Activated naive CD8-positive, alpha-beta T cell treated with anti-CD3 and anti-CD28 coated beads, Interleukin-2, amount 50 U/mL, for 24 hours (primary cell): Measurements from ENCODE around the gene TAF11L10.
"Not testable (repeated sequence)": the region's sequence is repeated elsewhere in the genome, so short reads cannot be mapped to it uniquely, and the experiment has no call there.

Experiments
- ATAC-seq: fragments of 150-1000 bp; cut with Tn5 transposase; one replicate; pipeline ENCODE4 v1.10.0; 2021
- DNase-seq: peaks from one replicate; pipeline ENCODE4 v3.0.0; 2021
- H3K27ac Mint-ChIP-seq: one replicate; pipeline ENCODE4 v1.8.0; 2021; ENCODE audit warnings: mild to moderate bottlenecking, mixed read lengths
- H3K27me3 Mint-ChIP-seq: one replicate; pipeline ENCODE4 v1.8.0; 2021; ENCODE audit warnings: mixed read lengths
- H3K36me3 Mint-ChIP-seq: one replicate; pipeline ENCODE4 v1.8.0; 2021; ENCODE audit warnings: low read depth, mixed read lengths
- H3K4me1 Mint-ChIP-seq: one replicate; pipeline ENCODE4 v1.8.0; 2021; ENCODE audit warnings: mixed read lengths
- H3K4me3 Mint-ChIP-seq: one replicate; pipeline ENCODE4 v1.8.0; 2021; ENCODE audit warnings: mild to moderate bottlenecking, moderate library complexity, mixed read lengths
- H3K9me3 Mint-ChIP-seq: one replicate; pipeline ENCODE4 v1.8.0; 2021; ENCODE audit warnings: mixed read lengths

The TAF11L10 gene

DNA sequence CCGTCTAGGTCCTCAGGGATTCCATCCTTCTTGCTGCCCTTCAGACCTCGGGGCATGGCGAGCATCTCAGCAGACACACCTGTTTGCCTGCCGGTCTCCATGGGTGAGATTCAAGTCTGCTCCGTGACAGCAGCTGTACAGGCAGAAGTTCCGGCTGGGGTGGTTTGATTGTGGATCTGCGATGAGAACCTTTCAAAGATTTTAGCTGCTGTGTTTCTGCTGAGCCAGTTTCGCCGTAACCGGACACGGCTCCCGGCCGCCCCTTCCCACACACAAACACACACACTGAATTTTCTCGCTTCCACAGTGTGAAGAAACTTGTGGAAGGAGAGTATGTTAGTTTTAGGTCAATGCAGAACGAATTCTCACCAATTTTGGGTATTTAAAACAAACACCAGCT is at the start of gene TAF11L10:
TSS of gene TAF11L10 (minus strand) at position 101 of the 400 bp plus-strand sequence.
- ATAC-seq, H3K27ac Mint-ChIP-seq, H3K4me3 Mint-ChIP-seq, H3K36me3 Mint-ChIP-seq, H3K4me1 Mint-ChIP-seq, DNase-seq, H3K9me3 Mint-ChIP-seq, H3K27me3 Mint-ChIP-seq: not testable (repeated sequence)

DNA sequence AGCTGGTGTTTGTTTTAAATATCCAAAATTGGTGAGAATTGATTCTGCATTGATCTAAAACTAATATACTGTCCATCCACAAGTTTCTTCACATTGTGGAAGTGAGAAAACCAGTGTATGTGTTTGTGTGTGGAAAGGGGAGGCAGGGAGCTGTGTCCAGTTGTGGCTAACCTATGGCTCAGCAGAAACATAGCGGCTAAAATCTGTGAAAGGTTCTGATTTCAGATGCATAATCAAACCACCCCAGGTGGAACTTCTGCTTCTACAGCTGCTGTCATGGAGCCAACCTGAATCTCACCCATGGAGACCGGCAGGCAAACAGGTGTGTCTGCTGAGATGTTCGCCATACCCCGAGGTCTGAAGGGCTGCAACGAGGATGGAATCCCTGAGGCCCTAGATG is 36.5 kb upstream of the TAF11L10 start, which contains the start of gene TAF11L14:
TSS of gene TAF11L14 (plus strand) at position 301 of the 400 bp plus-strand sequence.
- no peaks in the 10 kb centered on the region for H3K36me3 Mint-ChIP-seq
- no peaks in the 10 kb centered on the region for H3K27me3 Mint-ChIP-seq
- no peak within 1 kb of the TSS for H3K4me3 Mint-ChIP-seq
- H3K27ac Mint-ChIP-seq, result no peak within 1 kb of the TSS
- no peak for DNase-seq
- peaks cover 9% of the 10 kb centered on the region for H3K9me3 Mint-ChIP-seq
- no peak for ATAC-seq
- no peaks in the 10 kb centered on the region for H3K4me1 Mint-ChIP-seq

DNA sequence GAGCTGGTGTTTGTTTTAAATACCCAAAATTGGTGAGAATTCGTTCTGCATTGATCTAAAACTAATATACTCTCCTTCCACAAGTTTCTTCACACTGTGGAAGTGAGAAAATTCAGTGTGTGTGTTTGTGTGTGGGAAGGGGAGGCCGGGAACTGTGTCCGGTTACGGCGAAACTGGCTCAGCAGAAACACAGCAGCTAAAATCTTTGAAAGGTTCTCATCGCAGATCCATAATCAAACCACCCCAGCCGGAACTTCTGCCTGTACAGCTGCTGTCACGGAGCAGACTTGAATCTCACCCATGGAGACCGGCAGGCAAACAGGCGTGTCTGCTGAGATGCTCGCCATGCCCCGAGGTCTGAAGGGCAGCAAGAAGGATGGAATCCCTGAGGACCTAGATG is 34.2 kb upstream of the TAF11L10 start, which contains the start of gene TAF11L13:
TSS of gene TAF11L13 (plus strand) at position 301 of the 400 bp plus-strand sequence.
- not testable (repeated sequence) for DNase-seq, H3K9me3 Mint-ChIP-seq, H3K4me1 Mint-ChIP-seq, H3K27ac Mint-ChIP-seq, H3K36me3 Mint-ChIP-seq, H3K27me3 Mint-ChIP-seq, H3K4me3 Mint-ChIP-seq, ATAC-seq

DNA sequence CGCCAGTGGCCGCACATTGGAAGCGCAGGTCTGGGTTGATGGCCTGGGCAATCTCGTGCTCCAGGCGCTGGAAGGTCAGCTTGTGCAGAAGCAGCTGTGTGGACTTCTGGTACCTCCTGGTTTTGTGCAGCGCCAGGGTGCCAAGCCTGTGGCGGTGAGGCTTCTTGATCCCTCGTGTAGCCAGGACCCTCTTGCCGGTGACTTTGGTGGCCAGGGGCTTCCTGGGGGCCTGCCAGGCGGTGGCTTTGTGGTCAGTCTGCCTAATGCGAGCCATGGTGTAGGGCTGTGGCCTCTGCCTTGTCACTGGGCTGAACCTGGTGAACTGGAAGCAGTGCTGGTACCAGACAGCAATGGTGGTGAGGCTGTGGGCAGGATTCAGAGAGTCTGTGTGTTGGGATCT is 28.1 kb upstream of the TAF11L10 start:
- H3K9me3 Mint-ChIP-seq, result peaks cover 4% of the 10 kb centered on the region
- H3K36me3 Mint-ChIP-seq, result no peaks in the 10 kb centered on the region
- ATAC-seq (peak; percentile 20), DNase-seq (no peak)
- no peak overlapping the region for H3K27ac Mint-ChIP-seq
- no peaks in the 10 kb centered on the region for H3K27me3 Mint-ChIP-seq
- H3K4me3 Mint-ChIP-seq, result no peak overlapping the region
- no peaks in the 10 kb centered on the region for H3K4me1 Mint-ChIP-seq

DNA sequence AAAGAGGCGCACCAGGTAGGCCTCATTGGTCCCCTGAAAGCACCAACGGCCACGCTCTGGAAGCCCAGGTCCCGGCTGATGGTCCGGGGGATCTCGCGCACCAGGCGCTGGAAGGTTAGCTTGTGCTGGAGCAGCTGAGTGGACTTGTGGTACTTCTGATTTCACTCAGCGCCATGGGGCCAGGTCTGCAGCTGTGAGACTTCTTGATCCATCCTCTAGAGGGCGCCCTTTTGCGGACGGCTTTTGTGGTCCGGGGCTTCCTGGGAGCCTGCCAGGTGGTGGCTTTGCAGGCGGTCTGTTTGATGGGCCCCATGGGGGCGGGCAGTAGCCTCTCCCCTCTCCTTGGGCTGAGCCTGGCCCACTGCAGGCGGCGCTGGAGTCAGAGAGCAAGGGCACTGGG is 23.0 kb upstream of the TAF11L10 start:
- ATAC-seq (no peak), DNase-seq (no peak)
- Mint-ChIP-seq H3K4me1 (no peaks in the 10 kb centered on the region), H3K4me3 (no peak overlapping the region), H3K36me3 (no peaks in the 10 kb centered on the region), H3K9me3 (peaks cover 4% of the 10 kb centered on the region), H3K27ac (no peak overlapping the region), H3K27me3 (no peaks in the 10 kb centered on the region)

DNA sequence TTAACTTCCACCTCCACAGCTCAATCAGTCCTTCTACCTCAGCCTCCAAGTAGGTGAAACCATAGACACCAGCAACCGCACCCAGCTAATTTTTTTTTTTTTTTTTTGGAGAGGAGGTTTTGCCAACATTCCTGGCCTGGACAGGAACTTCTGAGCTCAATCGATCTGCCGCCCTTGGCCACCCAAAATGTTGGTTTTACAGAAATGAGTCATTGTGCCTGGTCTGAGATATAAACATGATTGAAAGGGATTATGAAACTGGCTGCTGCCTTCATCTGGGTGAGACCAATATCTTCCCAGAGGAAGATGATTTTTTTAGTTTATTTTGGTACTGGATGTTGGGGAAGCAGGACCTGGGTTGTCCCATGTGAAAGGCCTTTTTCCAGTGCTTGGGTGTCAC is 21.7 kb upstream of the TAF11L10 start:
- H3K4me1 Mint-ChIP-seq, result no peaks in the 10 kb centered on the region
- H3K27me3 Mint-ChIP-seq, result no peaks in the 10 kb centered on the region
- no peaks in the 10 kb centered on the region for H3K36me3 Mint-ChIP-seq
- peaks cover 4% of the 10 kb centered on the region for H3K9me3 Mint-ChIP-seq
- H3K4me3 Mint-ChIP-seq, result no peak overlapping the region
- ATAC-seq (no peak), DNase-seq (no peak)
- no peak overlapping the region for H3K27ac Mint-ChIP-seq

DNA sequence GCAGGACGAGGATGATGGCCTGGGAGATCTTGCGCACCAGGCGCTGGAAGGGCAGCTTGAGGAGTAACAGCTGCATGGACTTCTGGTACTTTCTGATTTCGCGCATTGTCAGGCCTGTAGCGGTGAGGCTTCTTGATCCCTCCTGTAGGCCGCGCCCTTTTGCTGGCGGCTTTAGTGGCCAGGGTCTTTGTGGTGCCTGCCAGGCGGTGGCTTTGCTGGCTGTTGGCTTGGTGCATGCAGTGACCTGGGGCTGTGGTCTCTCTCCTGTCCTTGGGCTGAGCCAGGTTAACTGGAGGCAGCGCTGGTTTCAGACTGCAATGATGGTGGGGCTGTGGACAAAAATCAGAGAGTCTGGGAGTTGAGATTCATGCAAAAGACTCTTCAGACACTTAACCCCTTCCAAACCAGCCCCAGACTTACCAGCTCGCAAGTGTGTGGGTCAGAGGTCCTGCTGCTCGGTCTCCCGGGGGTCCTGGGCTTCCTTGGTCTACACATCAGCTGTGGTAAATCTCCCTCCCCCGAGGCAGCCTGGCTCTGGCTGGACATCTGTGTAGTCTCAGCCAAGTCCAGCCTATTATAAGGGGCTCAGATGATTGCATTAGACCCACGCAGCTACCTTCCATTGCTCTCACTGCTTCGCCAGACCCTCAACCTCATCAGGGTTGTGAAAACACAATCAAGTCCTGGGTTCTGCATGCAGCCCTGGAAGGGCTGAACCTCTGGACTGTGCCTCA is 17.4 kb upstream of the TAF11L10 start:
- no peaks in the 10 kb centered on the region for H3K4me1 Mint-ChIP-seq
- no peaks in the 10 kb centered on the region for H3K36me3 Mint-ChIP-seq
- H3K4me3 Mint-ChIP-seq, result no peak overlapping the region
- H3K9me3 Mint-ChIP-seq, result no peaks in the 10 kb centered on the region
- no peaks in the 10 kb centered on the region for H3K27me3 Mint-ChIP-seq
- DNase-seq (no peak), ATAC-seq (no peak)
- no peak overlapping the region for H3K27ac Mint-ChIP-seq

DNA sequence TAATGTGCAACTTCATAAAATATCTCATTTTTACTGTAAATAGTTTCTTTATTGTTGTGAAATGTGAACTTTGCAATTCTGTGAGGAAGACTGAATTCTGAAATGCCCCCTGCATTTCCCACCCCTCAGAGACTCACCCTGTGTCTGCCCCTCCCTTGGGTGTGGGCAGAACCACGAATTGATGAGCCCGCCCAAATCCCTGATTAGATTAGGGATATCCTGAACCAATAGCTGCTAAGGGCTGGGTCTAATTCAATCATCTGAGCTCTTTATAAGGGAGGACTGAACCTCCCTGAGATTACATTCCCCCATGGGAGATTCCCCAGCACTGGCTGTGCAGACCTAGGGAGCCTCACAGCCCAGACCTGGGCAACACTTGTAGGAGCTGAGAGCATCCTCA is 12.5 kb upstream of the TAF11L10 start, which contains the start of gene TAF11L12:
TSS of gene TAF11L12 (plus strand) at position 301 of the 400 bp plus-strand sequence.
- H3K27me3 Mint-ChIP-seq, H3K4me1 Mint-ChIP-seq: not testable (repeated sequence)

DNA sequence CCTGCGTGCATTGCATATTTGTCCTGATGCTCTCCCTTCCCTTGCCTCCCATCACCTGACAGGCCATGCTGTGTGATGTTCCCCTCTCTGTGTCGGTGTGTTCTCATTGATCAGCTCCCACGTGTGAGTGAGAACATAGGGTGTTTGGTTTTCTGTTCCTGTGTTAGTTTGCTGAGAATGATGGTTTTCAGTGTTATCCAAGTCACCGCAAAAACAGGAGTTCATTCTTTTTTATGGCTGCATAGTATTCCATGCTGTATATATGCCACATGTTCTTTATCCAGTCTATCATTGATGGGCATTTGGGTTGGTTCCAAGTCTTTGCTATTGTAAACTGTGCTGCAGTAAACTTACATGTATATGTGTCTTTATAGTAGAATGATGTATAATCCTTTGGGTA is 9.8 kb upstream of the TAF11L10 start:
- not testable (repeated sequence) for DNase-seq, ATAC-seq, H3K4me3 Mint-ChIP-seq, H3K27ac Mint-ChIP-seq, H3K36me3 Mint-ChIP-seq, H3K4me1 Mint-ChIP-seq, H3K9me3 Mint-ChIP-seq, H3K27me3 Mint-ChIP-seq

More for the DNA sequence above, 12.5 kb upstream of the TAF11L10 start, which contains the start of gene TAF11L12:
- H3K27ac Mint-ChIP-seq, H3K36me3 Mint-ChIP-seq, H3K4me3 Mint-ChIP-seq, ATAC-seq, H3K9me3 Mint-ChIP-seq, DNase-seq: not testable (repeated sequence)

DNA sequence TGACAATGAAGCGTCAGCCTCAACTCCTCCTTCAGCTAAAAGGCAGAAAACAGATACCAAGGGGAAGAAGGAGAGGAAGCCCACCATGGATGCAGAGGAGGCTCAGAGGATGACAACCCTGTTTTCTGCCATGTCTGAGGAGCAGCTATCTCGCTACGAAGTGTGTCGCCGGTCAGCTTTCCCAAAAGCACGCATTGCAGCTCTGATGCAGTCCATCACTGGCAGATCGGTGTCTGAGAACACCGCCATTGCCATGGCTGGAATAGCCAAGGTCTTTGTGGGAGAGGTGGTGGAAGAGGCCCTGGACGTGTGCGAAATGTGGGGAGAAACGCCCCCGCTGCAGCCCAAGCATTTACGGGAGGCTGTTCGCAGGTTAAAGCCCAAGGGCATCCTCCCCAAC is 7.3 kb upstream of the TAF11L10 start:
- Mint-ChIP-seq H3K36me3 (no peaks in the 10 kb centered on the region), H3K4me3 (no peak overlapping the region), H3K27me3 (no peaks in the 10 kb centered on the region), H3K27ac (no peak overlapping the region), H3K9me3 (no peaks in the 10 kb centered on the region), H3K4me1 (no peaks in the 10 kb centered on the region)
- DNase-seq (no peak), ATAC-seq (no peak)

DNA sequence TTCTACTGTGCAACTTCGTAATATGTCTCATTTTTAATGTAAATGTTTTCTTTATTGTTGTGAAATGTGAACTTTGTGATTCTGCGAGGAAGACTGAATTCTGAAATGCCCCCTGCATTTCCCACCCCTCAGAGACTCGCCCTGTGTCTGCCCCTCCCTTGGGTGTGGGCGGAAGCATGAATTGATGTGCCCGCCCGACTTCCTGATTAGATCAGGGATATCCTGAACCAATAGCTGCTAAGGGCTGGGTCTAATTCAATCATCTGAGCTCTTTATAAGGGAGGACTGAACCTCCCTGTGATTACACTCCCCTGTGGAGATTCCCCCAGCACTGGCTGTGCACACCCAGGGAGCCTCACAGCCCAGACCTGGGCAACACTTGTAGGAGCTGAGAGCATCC is 6.3 kb upstream of the TAF11L10 start, which contains the start of gene TAF11L11:
TSS of gene TAF11L11 (plus strand) at position 304 of the 400 bp plus-strand sequence.
- ATAC-seq, H3K27ac Mint-ChIP-seq: not testable (repeated sequence)

DNA sequence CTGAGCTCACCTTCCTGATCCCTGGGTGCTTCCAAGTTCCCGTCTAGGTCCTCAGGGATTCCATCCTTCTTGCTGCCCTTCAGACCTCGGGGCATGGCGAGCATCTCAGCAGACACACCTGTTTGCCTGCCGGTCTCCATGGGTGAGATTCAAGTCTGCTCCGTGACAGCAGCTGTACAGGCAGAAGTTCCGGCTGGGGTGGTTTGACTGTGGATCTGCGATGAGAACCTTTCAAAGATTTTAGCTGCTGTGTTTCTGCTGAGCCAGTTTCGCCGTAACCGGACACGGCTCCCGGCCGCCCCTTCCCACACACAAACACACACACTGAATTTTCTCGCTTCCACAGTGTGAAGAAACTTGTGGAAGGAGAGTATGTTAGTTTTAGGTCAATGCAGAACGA is 3.4 kb downstream of the TAF11L10 start, which contains the start of gene TAF11L9:
TSS of gene TAF11L9 (minus strand) at position 140 of the 400 bp plus-strand sequence.
- H3K4me3 Mint-ChIP-seq, H3K27ac Mint-ChIP-seq, DNase-seq, ATAC-seq, H3K9me3 Mint-ChIP-seq, H3K36me3 Mint-ChIP-seq, H3K27me3 Mint-ChIP-seq, H3K4me1 Mint-ChIP-seq: not testable (repeated sequence)

More for the DNA sequence above, 6.3 kb upstream of the TAF11L10 start, which contains the start of gene TAF11L11:
- not testable (repeated sequence) for H3K9me3 Mint-ChIP-seq, H3K36me3 Mint-ChIP-seq, DNase-seq, H3K4me1 Mint-ChIP-seq, H3K4me3 Mint-ChIP-seq, H3K27me3 Mint-ChIP-seq

DNA sequence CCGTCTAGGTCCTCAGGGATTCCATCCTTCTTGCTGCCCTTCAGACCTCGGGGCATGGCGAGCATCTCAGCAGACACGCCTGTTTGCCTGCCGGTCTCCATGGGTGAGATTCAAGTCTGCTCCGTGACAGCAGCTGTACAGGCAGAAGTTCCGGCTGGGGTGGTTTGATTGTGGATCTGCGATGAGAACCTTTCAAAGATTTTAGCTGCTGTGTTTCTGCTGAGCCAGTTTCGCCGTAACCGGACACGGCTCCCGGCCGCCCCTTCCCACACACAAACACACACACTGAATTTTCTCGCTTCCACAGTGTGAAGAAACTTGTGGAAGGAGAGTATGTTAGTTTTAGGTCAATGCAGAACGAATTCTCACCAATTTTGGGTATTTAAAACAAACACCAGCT is 6.8 kb downstream of the TAF11L10 start, which contains the start of gene TAF11L8:
TSS of gene TAF11L8 (minus strand) at position 101 of the 400 bp plus-strand sequence.
- H3K4me1 Mint-ChIP-seq, ATAC-seq, H3K9me3 Mint-ChIP-seq, H3K27ac Mint-ChIP-seq, H3K27me3 Mint-ChIP-seq, DNase-seq, H3K36me3 Mint-ChIP-seq, H3K4me3 Mint-ChIP-seq: not testable (repeated sequence)

DNA sequence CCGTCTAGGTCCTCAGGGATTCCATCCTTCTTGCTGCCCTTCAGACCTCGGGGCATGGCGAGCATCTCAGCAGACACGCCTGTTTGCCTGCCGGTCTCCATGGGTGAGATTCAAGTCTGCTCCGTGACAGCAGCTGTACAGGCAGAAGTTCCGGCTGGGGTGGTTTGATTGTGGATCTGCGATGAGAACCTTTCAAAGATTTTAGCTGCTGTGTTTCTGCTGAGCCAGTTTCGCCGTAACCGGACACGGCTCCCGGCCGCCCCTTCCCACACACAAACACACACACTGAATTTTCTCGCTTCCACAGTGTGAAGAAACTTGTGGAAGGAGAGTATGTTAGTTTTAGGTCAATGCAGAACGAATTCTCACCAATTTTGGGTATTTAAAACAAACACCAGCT is 12.0 kb downstream of the TAF11L10 start, which contains the start of gene TAF11L7:
TSS of gene TAF11L7 (minus strand) at position 101 of the 400 bp plus-strand sequence.
- ATAC-seq, H3K4me3 Mint-ChIP-seq, DNase-seq, H3K9me3 Mint-ChIP-seq, H3K27me3 Mint-ChIP-seq, H3K27ac Mint-ChIP-seq, H3K36me3 Mint-ChIP-seq, H3K4me1 Mint-ChIP-seq: not testable (repeated sequence)
